HEK293T (cell line): ENCODE data around the gene TMEM236.

Experiments used
- ARNT ChIP-seq: fragments of 450-650 bp; IDR thresholded peaks from 2 replicates; pipeline ENCODE4 v1.6.1; 2017; ENCODE audit warnings: mild to moderate bottlenecking
- BHLHE40 ChIP-seq: fragments of 450-650 bp; IDR thresholded peaks from 2 replicates; pipeline ENCODE4 v1.6.1; 2016; ENCODE audit warnings: mild to moderate bottlenecking, moderate library complexity, borderline replicate concordance
- ELF4 ChIP-seq: fragments of 450-650 bp; IDR thresholded peaks from 2 replicates; pipeline ENCODE4 v1.6.1; 2017; ENCODE audit warnings: antibody characterized with exemption
- FOXA1 ChIP-seq: fragments of 450-650 bp; IDR thresholded peaks from 2 replicates; pipeline ENCODE4 v1.6.1; 2016; ENCODE audit warnings: mild to moderate bottlenecking
- FOXK2 ChIP-seq: fragments of 450-650 bp; IDR thresholded peaks from 2 replicates; pipeline ENCODE4 v1.6.1; 2016; ENCODE audit warnings: mild to moderate bottlenecking
- FOXM1 ChIP-seq: fragments of 450-650 bp; IDR thresholded peaks from 2 replicates; pipeline ENCODE4 v1.6.1; 2017; ENCODE audit warnings: mild to moderate bottlenecking, borderline replicate concordance
- L3MBTL2 ChIP-seq: fragments of 450-650 bp; conservative IDR thresholded peaks from 2 replicates; pipeline ENCODE4 v1.6.1; 2016; ENCODE audit warnings: mild to moderate bottlenecking
- SP1 ChIP-seq: fragments of 450-650 bp; IDR thresholded peaks from 2 replicates; pipeline ENCODE4 v1.6.1; 2017

- TF ChIP-seq ELF4 (no peak), SP1 (no peak), FOXK2 (no peak), FOXA1 (no peak), FOXM1 (no peak), L3MBTL2 (no peak), ARNT (no peak), BHLHE40 (no peak)
Measured at GRCh38 chr10:17780727-17781126, 28.7 kb downstream of the TMEM236 start.
